Mucosa of descending colon (tissue), 3 donors: ENCODE results near the gene MATN3. TPM values are rescaled to one million over a fixed set of nuclear protein-coding genes. Genes with fewer than 3 reads are reported as not detected.

ENCODE experiments used
- ATAC-seq: fragments of 200-7000 bp; cut with Tn5 transposase; one replicate; pipeline ENCODE4 v1.9.1; 2020; ENCODE audit warnings: mild to moderate bottlenecking, moderate library complexity
- DNase-seq, 3 donors: peaks; one replicate each; pipeline ENCODE4 v3.0.0-alpha.2; 2020
- H3K36me3 ChIP-seq: fragments of 200-600 bp; one replicate; pipeline ENCODE4 v1.8.0; 2021; ENCODE audit warnings: low read depth, mild to moderate bottlenecking
- H3K4me1 ChIP-seq: fragments of 200-600 bp; one replicate; pipeline ENCODE4 v1.8.0; 2021; ENCODE audit warnings: low read depth, mild to moderate bottlenecking
- H3K4me3 ChIP-seq: fragments of 200-600 bp; one replicate; pipeline ENCODE4 v1.8.0; 2021; ENCODE audit warnings: mild to moderate bottlenecking
- H3K9me3 ChIP-seq: fragments of 200-600 bp; one replicate; pipeline ENCODE4 v1.8.0; 2021; ENCODE audit warnings: mild to moderate bottlenecking
- intact Hi-C, 2 donors: fragments of 100-400 bp; cut with DNase I in 1 of 2; cut with micrococcal nuclease in 1 of 2; formaldehyde crosslinking; loops; one replicate each; pipeline versions ENCODE4 v1.11.0 to v1.11.1; 2022; cut with DNase I, micrococcal nuclease
- long read RNA-seq, 2 donors: library from polyadenylated mRNA; unstranded; transcript quantifications; one replicate each; pipeline ENCODE4 v2.0.0, GENCODE V29; 2019 to 2021
- total RNA-seq, 3 donors: library from RNA; stranded (reverse); fragmentation: NEBNext Ultra II Directional in 2 of 3; extraction: Animal tissue kit (Norgen Biotek cat#: 25700) in 2 of 3; gene quantifications; one replicate each; pipeline versions ENCODE4 v1.2.1 to v1.2.4, GENCODE V29; 2021 to 2023
- TF ChIP-seq, protein P1 (sequence below): fragments of 200-600 bp; IDR thresholded peaks from one replicate; pipeline ENCODE4 v1.8.0; 2022; ENCODE audit warnings: antibody characterized with exemption, mild to moderate bottlenecking
- donor health status: DM: no; HTN: no; CAD: no; lungs with moderate emphysema.
- donor health status: DM: no; HTN: no; CAD: no.
- donor health status: DM: no; HTN: yes; CAD: no.

Gene MATN3, protein sequence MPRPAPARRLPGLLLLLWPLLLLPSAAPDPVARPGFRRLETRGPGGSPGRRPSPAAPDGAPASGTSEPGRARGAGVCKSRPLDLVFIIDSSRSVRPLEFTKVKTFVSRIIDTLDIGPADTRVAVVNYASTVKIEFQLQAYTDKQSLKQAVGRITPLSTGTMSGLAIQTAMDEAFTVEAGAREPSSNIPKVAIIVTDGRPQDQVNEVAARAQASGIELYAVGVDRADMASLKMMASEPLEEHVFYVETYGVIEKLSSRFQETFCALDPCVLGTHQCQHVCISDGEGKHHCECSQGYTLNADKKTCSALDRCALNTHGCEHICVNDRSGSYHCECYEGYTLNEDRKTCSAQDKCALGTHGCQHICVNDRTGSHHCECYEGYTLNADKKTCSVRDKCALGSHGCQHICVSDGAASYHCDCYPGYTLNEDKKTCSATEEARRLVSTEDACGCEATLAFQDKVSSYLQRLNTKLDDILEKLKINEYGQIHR
- total RNA-seq: under 1 TPM in 2 of 3 donors, not detected in 1; 0.70 to 0.89 TPM
- long read RNA-seq, donor 1: 0 reads
- long read RNA-seq, donor 2, partial matches to known transcripts: 0 of 1 reads
- long read RNA-seq, donor 2, other reads (novel, unspliced or antisense): 0 of 1 reads

DNA sequence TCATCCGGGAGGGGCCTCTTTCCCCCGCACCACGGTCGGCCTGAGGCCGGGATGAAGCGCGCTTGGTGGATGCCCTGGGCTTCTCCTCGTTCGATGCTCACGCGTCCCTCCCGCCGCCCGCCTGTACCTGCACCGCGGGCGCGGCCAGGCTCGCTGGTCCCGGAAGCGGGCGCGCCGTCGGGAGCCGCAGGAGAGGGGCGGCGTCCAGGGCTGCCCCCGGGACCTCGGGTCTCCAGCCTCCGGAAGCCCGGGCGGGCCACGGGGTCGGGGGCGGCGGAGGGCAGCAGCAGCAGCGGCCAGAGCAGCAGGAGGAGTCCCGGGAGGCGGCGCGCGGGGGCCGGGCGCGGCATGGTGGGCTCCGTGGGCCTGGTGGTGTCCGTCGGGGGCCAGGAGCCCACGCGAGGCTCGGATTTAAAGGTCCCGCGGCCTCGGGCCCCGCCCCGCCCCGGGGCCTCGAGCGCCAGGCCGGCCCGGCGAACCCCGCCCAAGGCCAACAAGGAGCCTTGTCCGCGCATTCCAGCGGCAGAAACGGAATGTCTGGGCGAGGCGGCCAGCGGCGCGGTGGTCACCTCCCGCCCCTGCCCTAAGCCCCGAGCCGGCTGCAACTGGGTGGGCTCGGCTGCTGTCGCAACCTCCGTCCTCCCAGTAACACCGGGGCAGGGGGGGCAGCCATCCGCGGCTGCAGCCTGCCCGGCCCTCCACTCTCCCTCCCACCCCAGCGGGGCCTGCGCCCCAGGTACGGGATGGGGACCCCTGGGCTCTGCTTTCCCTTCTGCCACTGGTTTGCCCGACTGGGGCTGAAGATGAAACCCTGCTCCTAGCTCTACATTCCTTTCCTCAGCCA is at the start of gene MATN3:
Gene MATN3, minus strand, starts transcription at position 387 of the 844 bp plus-strand sequence. Its CDS starts 37 bp downstream, at position 350.
- ATAC-seq (peak; percentile 87), DNase-seq (peak; percentile 46 to 63 (median 60))
- Histone ChIP-seq H3K36me3 (no peaks in the 10 kb centered on the region), H3K4me3 (no peak within 1 kb of the TSS), H3K9me3 (no peaks in the 10 kb centered on the region), H3K4me1 (peaks cover 9% of the 10 kb centered on the region)
- intact Hi-C loops: loop anchor here in 1 of 2 donors (5.0 kb wide), 2 partner anchors 95 to 360 kb away; no protein-coding TSS in a partner anchor
- TF ChIP-seq, protein P1, sequence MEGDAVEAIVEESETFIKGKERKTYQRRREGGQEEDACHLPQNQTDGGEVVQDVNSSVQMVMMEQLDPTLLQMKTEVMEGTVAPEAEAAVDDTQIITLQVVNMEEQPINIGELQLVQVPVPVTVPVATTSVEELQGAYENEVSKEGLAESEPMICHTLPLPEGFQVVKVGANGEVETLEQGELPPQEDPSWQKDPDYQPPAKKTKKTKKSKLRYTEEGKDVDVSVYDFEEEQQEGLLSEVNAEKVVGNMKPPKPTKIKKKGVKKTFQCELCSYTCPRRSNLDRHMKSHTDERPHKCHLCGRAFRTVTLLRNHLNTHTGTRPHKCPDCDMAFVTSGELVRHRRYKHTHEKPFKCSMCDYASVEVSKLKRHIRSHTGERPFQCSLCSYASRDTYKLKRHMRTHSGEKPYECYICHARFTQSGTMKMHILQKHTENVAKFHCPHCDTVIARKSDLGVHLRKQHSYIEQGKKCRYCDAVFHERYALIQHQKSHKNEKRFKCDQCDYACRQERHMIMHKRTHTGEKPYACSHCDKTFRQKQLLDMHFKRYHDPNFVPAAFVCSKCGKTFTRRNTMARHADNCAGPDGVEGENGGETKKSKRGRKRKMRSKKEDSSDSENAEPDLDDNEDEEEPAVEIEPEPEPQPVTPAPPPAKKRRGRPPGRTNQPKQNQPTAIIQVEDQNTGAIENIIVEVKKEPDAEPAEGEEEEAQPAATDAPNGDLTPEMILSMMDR: no peak

DNA sequence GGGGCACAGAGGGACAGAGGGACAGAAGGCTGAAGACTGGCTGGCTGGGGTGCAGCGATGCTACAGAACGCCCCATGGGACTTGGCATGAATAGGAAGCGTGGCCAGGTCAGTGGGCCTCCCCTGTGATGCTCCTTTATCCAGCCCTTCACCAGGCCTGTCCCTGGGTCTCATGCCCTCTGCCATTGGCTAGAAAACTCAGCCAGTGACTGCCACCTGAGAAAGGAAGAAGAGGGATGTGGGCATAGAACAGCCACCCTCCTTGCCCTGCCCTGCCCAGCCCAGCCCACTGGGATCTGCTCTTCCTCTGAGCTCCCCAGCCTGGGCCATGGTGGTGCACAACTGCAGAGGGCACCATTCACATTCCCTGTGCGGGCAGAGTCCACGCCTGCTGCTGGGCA is 49.5 kb upstream of the MATN3 start:
- TF ChIP-seq, protein P1: no peak
- DNase-seq (no peak), ATAC-seq (no peak)
- intact Hi-C loops: no loop called here
- no peaks in the 10 kb centered on the region for H3K9me3 ChIP-seq
- peaks cover 14% of the 10 kb centered on the region for H3K4me1 ChIP-seq
- no peaks in the 10 kb centered on the region for H3K36me3 ChIP-seq
- no peak overlapping the region for H3K4me3 ChIP-seq

DNA sequence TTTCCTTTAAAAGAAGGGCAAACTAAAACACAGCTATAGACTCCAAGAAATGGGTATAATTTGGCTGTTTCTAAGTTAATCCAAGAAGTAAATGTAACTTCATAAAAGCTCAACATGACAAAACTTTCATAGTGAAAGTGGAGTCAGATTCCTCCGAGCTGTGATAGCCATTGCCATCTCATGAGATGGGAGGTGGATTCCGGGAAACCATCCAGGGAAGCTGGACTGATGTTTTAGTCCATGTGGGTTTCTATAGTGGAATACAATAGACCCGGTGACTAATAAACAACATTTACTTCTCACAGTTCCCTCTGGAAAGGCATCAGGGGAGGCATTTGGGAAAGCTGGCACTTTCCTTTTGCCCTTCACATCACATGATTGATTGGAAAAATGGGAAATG is 49.0 kb upstream of the MATN3 start:
- ATAC-seq (no peak), DNase-seq (no peak)
- Histone ChIP-seq H3K9me3 (no peaks in the 10 kb centered on the region), H3K4me3 (no peak overlapping the region), H3K4me1 (peaks cover 10% of the 10 kb centered on the region), H3K36me3 (no peaks in the 10 kb centered on the region)
- TF ChIP-seq, protein P1: no peak
- intact Hi-C loops: no loop called here

DNA sequence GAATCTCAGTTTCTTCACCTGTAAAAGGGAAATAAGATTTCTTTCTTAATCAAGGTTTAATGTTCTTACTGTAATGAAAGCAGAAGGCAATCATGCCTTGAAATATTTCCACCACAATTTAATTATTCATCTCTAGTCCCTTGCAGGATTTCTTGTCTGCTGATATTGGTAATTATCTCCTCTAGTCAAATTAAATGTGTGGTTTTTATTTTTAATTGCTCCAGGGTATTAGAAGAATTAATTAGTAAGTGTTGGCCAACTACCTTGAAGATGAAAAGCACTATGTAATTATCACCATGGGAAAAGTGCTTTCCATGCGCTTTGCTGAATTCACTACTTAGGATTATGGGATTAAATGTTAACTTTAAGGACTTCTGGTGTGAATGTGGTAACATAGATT is 47.6 kb upstream of the MATN3 start:
- Histone ChIP-seq H3K36me3 (no peaks in the 10 kb centered on the region), H3K4me3 (no peak overlapping the region), H3K4me1 (no peaks in the 10 kb centered on the region), H3K9me3 (no peaks in the 10 kb centered on the region)
- DNase-seq (no peak), ATAC-seq (no peak)
- intact Hi-C loops: no loop called here
- TF ChIP-seq, protein P1: no peak

DNA sequence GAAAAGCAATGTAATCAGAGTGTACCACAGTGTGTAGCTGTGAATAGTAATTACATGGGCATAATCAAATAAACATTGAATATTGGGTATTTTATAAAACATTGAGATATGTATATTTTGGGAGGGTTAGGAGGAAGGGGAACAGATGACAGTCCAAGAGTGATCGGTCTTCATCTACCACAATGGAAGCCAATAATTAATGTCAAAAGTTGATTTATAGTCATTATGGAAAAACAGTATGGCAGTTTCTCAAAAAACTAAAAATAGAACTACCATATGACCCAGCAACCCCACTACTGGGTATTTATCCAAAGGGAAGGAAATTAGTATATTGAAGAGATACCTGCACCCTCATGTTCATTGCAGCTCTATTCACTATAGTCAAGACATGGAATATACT is 44.8 kb upstream of the MATN3 start:
- intact Hi-C loops: no loop called here
- ATAC-seq (no peak), DNase-seq (no peak)
- TF ChIP-seq, protein P1: no peak
- Histone ChIP-seq H3K36me3 (no peaks in the 10 kb centered on the region), H3K4me1 (peaks cover 8% of the 10 kb centered on the region), H3K4me3 (no peak overlapping the region), H3K9me3 (no peaks in the 10 kb centered on the region)
